HUES6 (cell line): ENCODE measurements around the gene TAB3.

ENCODE experiments used
- H3K27ac ChIP-seq: 2 replicates; pipeline ENCODE4 v1.7.0; 2013; ENCODE audit warnings: low read depth, mild to moderate bottlenecking, low read length, inconsistent platforms
- H3K27me3 ChIP-seq: 2 replicates; pipeline ENCODE4 v1.6.1; 2013; ENCODE audit warnings: low read length; ENCODE audit not compliant: control insufficient read depth, insufficient read depth
- H3K36me3 ChIP-seq: 2 replicates; pipeline ENCODE4 v1.6.1; 2013; ENCODE audit warnings: low read length; ENCODE audit not compliant: control insufficient read depth, insufficient read depth
- H3K4me1 ChIP-seq: 2 replicates; pipeline ENCODE4 v1.6.1; 2013; ENCODE audit warnings: low read length; ENCODE audit not compliant: control insufficient read depth, insufficient read depth
- H3K4me3 ChIP-seq: 2 replicates; pipeline ENCODE4 v1.5.1; 2013; ENCODE audit warnings: low read depth, low read length
- H3K9ac ChIP-seq: one replicate; pipeline ENCODE4 v1.6.1; 2013; ENCODE audit warnings: mild to moderate bottlenecking, low read length
- H3K9me3 ChIP-seq: 2 replicates; pipeline ENCODE4 v1.6.1; 2013; ENCODE audit warnings: low read depth, low read length; ENCODE audit not compliant: control insufficient read depth, insufficient read depth

Gene TAB3

DNA sequence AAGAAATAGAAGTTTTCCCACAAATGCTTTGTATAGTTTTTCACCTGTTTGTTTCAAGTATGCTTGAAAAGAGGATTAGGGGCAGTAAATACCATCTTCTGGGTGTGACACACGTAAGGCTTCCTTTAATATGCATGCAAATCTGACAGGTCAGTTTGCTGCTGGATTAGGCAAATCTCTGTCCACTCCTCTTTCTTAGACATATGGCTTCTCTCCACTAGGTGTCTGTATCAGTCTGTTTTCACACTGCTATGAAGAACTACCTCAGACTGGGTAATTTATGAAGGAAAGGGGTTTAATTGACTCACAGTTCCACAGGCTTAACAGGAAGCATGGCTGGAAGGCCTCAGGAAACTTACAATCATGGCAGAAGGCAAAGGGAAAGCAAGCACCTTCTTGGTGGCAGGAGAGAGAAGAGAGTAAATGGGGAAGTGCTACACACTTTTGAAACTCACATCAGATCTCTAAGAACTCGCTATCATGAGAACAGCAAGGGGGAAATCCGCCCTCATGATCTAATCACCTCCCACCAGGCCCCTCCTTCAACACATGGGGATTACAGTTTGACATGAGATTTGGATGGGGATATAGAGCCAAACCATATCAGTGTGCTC, 66.9 kb downstream of the TAB3 start:
- no peaks in the 10 kb centered on the region for H3K9me3 ChIP-seq
- no peak overlapping the region for H3K9ac ChIP-seq
- no peaks in the 10 kb centered on the region for H3K36me3 ChIP-seq
- no peaks in the 10 kb centered on the region for H3K27me3 ChIP-seq
- H3K4me3 ChIP-seq, result no peak overlapping the region
- H3K4me1 ChIP-seq, result no peaks in the 10 kb centered on the region
- H3K27ac ChIP-seq, result no peak overlapping the region

DNA sequence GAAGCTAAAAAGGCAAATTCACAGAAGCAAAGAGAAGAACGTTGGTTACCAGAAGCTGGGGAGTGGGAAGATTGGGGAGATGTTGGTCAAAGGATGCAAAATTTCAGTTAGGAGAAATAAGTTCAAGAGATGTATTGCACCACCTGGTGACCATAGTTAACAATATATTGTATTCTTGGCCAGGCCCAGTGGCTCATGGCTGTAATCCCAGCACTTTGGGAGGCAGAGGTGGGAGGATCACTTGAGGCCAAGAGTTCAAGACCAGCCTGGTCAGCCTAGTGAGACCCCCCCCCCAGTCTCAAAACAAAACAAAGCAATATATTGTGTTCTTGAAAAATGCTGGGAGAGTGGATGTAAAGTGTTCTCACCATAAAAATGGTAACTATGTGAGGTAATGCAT, 67.9 kb downstream of the TAB3 start:
- H3K9ac ChIP-seq, result no peak overlapping the region
- no peaks in the 10 kb centered on the region for H3K27me3 ChIP-seq
- H3K4me1 ChIP-seq, result no peaks in the 10 kb centered on the region
- H3K36me3 ChIP-seq, result no peaks in the 10 kb centered on the region
- no peaks in the 10 kb centered on the region for H3K9me3 ChIP-seq
- H3K4me3 ChIP-seq, result no peak overlapping the region
- H3K27ac ChIP-seq, result no peak overlapping the region

DNA sequence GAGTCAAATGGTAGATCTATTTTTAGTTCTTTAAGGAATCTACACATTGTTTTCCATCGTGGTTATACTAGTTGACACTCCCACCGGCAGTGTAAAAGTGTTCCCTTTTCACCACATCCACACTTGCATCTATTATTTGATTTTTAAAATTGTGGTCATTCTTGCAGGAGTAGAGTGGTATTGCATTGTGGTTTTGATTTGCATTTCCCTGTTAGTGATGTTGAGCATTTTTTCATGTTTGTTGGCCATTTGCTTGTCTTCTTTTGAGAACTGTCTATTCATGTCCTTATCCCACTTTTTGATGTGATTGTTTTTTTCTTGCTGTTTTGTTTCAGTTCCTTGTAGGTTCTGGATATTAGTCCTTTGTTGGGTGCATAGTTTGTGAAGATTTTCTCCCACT, 70.0 kb downstream of the TAB3 start:
- Histone ChIP-seq H3K9me3 (no peaks in the 10 kb centered on the region), H3K4me3 (no peak overlapping the region), H3K27me3 (no peaks in the 10 kb centered on the region), H3K36me3 (no peaks in the 10 kb centered on the region), H3K27ac (no peak overlapping the region), H3K4me1 (no peaks in the 10 kb centered on the region), H3K9ac (no peak overlapping the region)

DNA sequence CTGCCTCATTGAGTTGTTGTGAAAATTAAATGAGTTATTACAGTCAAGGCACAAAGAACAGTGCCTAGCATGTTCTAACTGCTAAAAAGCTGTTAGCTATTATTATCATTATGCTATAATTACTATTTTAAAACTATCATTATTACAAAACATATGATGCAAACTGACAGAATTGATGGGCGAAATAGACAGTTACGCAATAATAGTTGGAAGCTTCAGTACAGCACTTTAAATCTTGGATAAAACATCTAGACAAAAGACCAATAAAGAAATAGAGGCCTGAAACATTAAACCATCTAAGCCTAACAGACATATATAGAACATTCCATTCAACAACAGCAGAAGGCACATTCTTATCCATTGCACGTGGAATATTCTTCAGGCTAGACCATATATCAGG, 73.0 kb downstream of the TAB3 start:
- no peaks in the 10 kb centered on the region for H3K4me1 ChIP-seq
- no peaks in the 10 kb centered on the region for H3K36me3 ChIP-seq
- no peaks in the 10 kb centered on the region for H3K9me3 ChIP-seq
- H3K27ac ChIP-seq, result no peak overlapping the region
- no peak overlapping the region for H3K9ac ChIP-seq
- no peak overlapping the region for H3K4me3 ChIP-seq
- H3K27me3 ChIP-seq, result no peaks in the 10 kb centered on the region

DNA sequence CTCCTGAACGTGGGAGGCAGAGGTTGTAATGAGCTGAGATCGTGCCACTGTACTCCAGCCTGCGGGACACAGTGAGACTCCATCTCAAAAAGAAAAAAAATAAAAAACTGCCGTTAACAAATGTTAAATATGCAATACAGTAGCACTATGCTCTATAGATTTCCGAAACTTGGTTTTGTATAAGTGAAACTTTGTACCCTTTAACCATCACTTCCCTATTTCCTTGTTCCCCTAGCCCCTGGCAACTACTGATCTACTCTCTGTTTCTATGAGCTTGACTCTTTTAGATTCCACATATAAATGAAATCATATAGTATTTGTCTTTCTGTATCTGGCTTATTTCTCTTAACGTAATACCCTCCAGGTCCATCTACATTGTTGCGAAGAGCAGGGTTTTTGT, 74.1 kb downstream of the TAB3 start:
- H3K9me3 ChIP-seq, result no peaks in the 10 kb centered on the region
- no peaks in the 10 kb centered on the region for H3K36me3 ChIP-seq
- no peak overlapping the region for H3K27ac ChIP-seq
- no peak overlapping the region for H3K4me3 ChIP-seq
- H3K4me1 ChIP-seq, result no peaks in the 10 kb centered on the region
- H3K27me3 ChIP-seq, result no peaks in the 10 kb centered on the region
- no peak overlapping the region for H3K9ac ChIP-seq

DNA sequence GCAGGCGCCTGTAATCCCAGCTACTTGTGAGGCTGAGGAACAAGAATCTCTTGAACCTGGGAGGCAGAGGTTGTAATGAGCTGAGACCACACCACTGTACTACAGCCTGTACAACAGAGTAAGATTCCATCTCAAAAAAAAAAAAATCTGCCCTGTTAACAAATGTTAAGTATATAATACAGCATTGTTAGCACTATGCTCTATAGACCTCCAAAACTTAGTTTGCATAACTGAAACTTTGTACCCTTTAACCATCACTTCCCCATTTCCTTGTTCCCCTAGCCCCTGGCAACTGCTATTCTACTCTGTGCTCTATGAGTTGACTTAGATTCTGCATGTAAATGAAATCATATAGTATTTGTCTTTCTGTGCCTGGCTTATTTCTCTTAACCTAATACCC, 76.7 kb downstream of the TAB3 start:
- no peak overlapping the region for H3K9ac ChIP-seq
- H3K4me1 ChIP-seq, result no peaks in the 10 kb centered on the region
- no peak overlapping the region for H3K4me3 ChIP-seq
- no peaks in the 10 kb centered on the region for H3K27me3 ChIP-seq
- H3K36me3 ChIP-seq, result no peaks in the 10 kb centered on the region
- no peaks in the 10 kb centered on the region for H3K9me3 ChIP-seq
- H3K27ac ChIP-seq, result no peak overlapping the region

DNA sequence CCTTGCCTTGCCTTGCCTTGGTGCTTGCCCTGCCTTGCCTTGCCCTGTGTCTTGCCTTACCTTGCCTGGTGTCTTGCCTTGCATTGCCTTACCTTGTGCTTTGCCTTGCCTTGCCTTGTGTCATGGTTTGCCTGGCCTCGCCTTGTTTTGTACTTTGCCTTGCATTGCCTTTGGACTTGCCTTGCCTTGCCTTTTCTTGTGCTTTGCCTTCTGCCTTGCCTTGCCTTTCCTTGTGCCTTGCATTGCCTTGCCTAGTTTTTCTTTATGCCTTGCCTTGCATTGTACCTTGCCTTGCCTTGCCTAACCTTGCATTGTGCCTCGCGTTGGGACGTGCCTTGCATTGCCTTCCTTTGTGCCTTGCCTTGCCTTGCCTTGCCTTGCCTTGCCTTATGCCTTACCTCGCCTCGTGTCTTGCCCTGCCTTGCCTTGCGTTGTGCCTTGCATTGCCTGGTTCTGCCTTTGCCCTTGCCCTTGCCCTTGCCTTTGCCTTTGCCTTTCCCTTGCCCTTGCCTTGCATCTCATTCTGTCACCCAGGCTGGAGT, 82.8 kb downstream of the TAB3 start:
- Histone ChIP-seq H3K4me1 (no peaks in the 10 kb centered on the region), H3K27ac (no peak overlapping the region), H3K27me3 (peaks cover 51% of the 10 kb centered on the region), H3K9me3 (peaks cover 4% of the 10 kb centered on the region; the same call in 1 of the 2 replicates), H3K4me3 (no peak overlapping the region), H3K36me3 (no peaks in the 10 kb centered on the region), H3K9ac (no peak overlapping the region)

DNA sequence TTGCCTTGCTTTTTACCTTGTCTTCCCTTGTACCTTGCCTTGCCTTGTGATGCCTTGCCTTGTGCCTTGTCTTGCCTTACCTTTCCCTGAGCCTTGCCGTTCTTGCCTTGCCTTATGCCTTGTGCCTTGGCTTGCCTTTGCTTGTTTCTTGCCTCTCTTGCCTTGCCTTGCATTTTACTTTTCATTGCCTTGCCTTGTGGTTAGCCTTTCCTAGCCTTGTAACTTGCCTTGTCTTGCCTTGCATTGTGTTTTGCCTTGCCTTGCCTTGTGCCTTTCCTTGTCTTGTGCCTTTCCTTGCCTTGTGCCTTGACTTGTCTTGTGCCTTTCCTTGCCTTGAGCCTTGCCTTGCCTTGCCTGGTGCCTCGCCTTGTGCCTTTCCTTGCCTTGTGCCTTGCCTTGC, 84.6 kb downstream of the TAB3 start:
- Histone ChIP-seq H3K4me3 (no peak overlapping the region), H3K36me3 (no peaks in the 10 kb centered on the region), H3K9ac (no peak overlapping the region), H3K27ac (no peak overlapping the region), H3K27me3 (peaks cover 65% of the 10 kb centered on the region), H3K9me3 (peaks cover 15% of the 10 kb centered on the region; the same call in 1 of the 2 replicates), H3K4me1 (no peaks in the 10 kb centered on the region)

DNA sequence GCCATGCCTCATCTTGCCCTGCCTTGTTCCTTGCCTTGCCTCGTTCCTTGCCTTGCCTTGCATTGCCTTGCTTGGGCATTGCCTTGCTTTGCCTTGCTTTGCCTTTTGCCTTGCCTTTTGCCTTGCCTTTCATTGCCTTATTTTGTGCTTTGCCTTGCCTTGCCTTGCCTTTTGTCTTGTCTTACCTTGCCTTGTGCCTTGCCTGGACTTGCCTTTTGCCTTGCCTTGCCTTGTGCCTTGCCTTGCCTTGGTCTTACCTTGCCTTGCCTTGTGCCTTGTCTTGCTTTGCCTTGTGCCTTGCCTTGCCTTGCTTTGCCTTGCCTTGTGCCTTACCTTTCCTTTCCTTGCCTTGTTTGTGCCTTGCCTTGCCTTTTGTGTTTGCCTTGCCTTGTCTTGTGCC, 88.2 kb downstream of the TAB3 start:
- no peak overlapping the region for H3K4me3 ChIP-seq
- no peak overlapping the region for H3K27ac ChIP-seq
- no peaks in the 10 kb centered on the region for H3K4me1 ChIP-seq
- no peak overlapping the region for H3K9ac ChIP-seq
- H3K36me3 ChIP-seq, result no peaks in the 10 kb centered on the region
- H3K27me3 ChIP-seq, result peaks cover 92% of the 10 kb centered on the region
- H3K9me3 ChIP-seq, result peaks cover 15% of the 10 kb centered on the region; the same call in 1 of the 2 replicates

DNA sequence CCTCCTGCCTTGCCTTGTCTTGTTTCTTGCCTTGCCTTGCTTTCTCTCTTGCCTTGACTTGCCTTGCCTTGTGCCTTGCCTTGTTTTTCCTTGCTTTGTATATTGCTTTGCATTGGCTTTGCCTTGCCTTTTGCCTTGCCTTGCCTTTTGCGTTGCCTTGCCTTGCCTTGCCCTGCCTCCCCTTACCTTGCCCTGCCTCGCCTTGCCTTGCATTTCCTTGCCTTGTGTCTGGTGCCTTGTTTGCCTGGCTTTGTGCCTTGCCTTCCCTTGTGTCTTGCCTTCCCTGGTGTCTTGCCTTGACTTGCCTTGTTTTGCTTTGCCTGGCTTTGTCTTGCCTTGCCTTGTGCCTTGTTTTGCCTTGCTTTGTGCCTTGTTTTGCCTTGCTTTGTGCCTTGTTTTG, 89.7 kb downstream of the TAB3 start:
- Histone ChIP-seq H3K9me3 (peaks cover 19% of the 10 kb centered on the region; the same call in 1 of the 2 replicates), H3K4me1 (no peaks in the 10 kb centered on the region), H3K27ac (no peak overlapping the region), H3K27me3 (peaks cover 92% of the 10 kb centered on the region), H3K4me3 (no peak overlapping the region), H3K9ac (no peak overlapping the region), H3K36me3 (no peaks in the 10 kb centered on the region)

DNA sequence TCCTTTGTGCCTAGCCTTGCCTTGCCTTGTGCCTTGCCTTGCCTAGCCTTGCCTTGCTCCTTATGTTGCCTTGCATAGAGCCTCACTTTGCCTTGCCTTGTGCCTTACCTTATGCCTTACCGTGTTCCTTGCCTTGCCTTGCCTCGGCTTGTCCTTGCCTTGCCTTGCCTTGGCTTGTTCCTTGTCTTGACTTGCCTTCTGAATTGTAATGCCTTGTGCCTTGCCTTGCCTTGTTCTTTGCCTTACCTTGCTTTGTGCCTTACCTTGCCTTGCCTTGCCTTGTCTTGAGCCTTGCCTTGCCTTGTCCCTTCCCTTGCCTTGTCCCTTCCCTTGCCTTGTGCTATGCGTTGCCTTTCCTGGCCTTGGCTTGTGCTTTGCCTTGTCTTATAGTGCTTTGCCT, 90.2 kb downstream of the TAB3 start:
- Histone ChIP-seq H3K4me3 (no peak overlapping the region), H3K9me3 (peaks cover 19% of the 10 kb centered on the region; the same call in 1 of the 2 replicates), H3K9ac (no peak overlapping the region), H3K4me1 (no peaks in the 10 kb centered on the region), H3K27ac (no peak overlapping the region), H3K27me3 (peaks cover 88% of the 10 kb centered on the region), H3K36me3 (no peaks in the 10 kb centered on the region)
